HG03175 (cell line): Measurements from ENCODE around the gene C12orf76.
"Not testable (repeated sequence)": the region's sequence is repeated elsewhere in the genome, so short reads cannot be mapped to it uniquely, and the experiment has no call there.

Experiments
- ATAC-seq: cut with Tn5 transposase; IDR thresholded peaks from one replicate; pipeline ENCODE4 v1.9.1; 2021; ENCODE audit warnings: mild to moderate bottlenecking, moderate library complexity; ENCODE audit not compliant: unreplicated experiment

C12orf76 gene

GRCh38 chr12:110067531-110067930, 19.2 kb upstream of the C12orf76 start:
- no peak for ATAC-seq

- no peak for ATAC-seq
Observed at GRCh38 chr12:110065540-110065939, 17.2 kb upstream of the C12orf76 start.

GRCh38 chr12:110062241-110062640, 13.9 kb upstream of the C12orf76 start:
- no peak for ATAC-seq

GRCh38 chr12:110059651-110060000, 11.3 kb upstream of the C12orf76 start:
- no peak for ATAC-seq

GRCh38 chr12:110058875-110059615, 10.7 kb upstream of the C12orf76 start:
- ATAC-seq = no peak

- ATAC-seq = not testable (repeated sequence)
Observed at GRCh38 chr12:110056643-110057042, 8.3 kb upstream of the C12orf76 start.

GRCh38 chr12:110055375-110056352, 7.3 kb upstream of the C12orf76 start:
- not testable (repeated sequence) for ATAC-seq

- ATAC-seq = no peak
Observed at GRCh38 chr12:110050927-110051326, 2.6 kb upstream of the C12orf76 start.

- not testable (repeated sequence) for ATAC-seq
Observed at GRCh38 chr12:110049666-110050065, 1.3 kb upstream of the C12orf76 start.

GRCh38 chr12:110049034-110049433, 712 bp upstream of the C12orf76 start:
- peak; percentile 29 for ATAC-seq

GRCh38 chr12:110047297-110047940, 903 bp downstream of the C12orf76 start:
- no peak for ATAC-seq

GRCh38 chr12:110046451-110047187, 1.7 kb downstream of the C12orf76 start:
- ATAC-seq = no peak

GRCh38 chr12:110042264-110042663, 6.1 kb downstream of the C12orf76 start:
- no peak for ATAC-seq

GRCh38 chr12:110039085-110039807, 9.1 kb downstream of the C12orf76 start:
- ATAC-seq = no peak

- ATAC-seq = no peak
Observed at GRCh38 chr12:110038741-110039084, 9.6 kb downstream of the C12orf76 start.

- ATAC-seq = no peak
Observed at GRCh38 chr12:110037315-110037714, 11.0 kb downstream of the C12orf76 start.

- ATAC-seq = no peak
Observed at GRCh38 chr12:110035534-110036104, 12.7 kb downstream of the C12orf76 start.

- no peak for ATAC-seq
Observed at GRCh38 chr12:110033888-110034287, 14.4 kb downstream of the C12orf76 start.

GRCh38 chr12:110029290-110029815, 19.0 kb downstream of the C12orf76 start:
- ATAC-seq = no peak

- ATAC-seq = no peak
Observed at GRCh38 chr12:110028323-110028722, 20.0 kb downstream of the C12orf76 start.
